Measurements from ENCODE around the gene LDLRAD4. TPM values are rescaled to one million over a fixed set of nuclear protein-coding genes. Genes with fewer than 3 reads are reported as not detected.
A peak's percentile ranks its signal among the peaks of the same experiment; 100 is the strongest.
"Not testable (repeated sequence)": the region's sequence is repeated elsewhere in the genome, so short reads cannot be mapped to it uniquely, and the experiment has no call there.

The LDLRAD4 gene
- total RNA-seq, 1 experiment from 2014 or later: 15.5 TPM

- in situ Hi-C loops (cut with HindIII; ENCODE audit: low pct_unique_long_range_greater_than_20kb, low sequenced_read_pairs): no loop called here
- DNase-seq (ENCODE audit: low read depth, low spot score): no peak
Measured at GRCh38 chr18:13471198-13471845, 252.8 kb downstream of the LDLRAD4 start.

- DNase-seq (ENCODE audit: low read depth, low spot score): peak; percentile 68
- in situ Hi-C loops (cut with HindIII; ENCODE audit: low pct_unique_long_range_greater_than_20kb, low sequenced_read_pairs): no loop called here
Measured at GRCh38 chr18:13471971-13472628, 253.5 kb downstream of the LDLRAD4 start.

GRCh38 chr18:13473751-13474150 lies 255.2 kb downstream of the LDLRAD4 start:
- in situ Hi-C loops (cut with HindIII; ENCODE audit: low pct_unique_long_range_greater_than_20kb, low sequenced_read_pairs): no loop called here
- DNase-seq (ENCODE audit: low read depth, low spot score): no peak

- in situ Hi-C loops (cut with HindIII; ENCODE audit: low pct_unique_long_range_greater_than_20kb, low sequenced_read_pairs): no loop called here
- no peak for DNase-seq (ENCODE audit: low read depth, low spot score)
Measured at GRCh38 chr18:13474336-13474735, 255.8 kb downstream of the LDLRAD4 start.

- DNase-seq (ENCODE audit: low read depth, low spot score): no peak
- in situ Hi-C loops (cut with HindIII; ENCODE audit: low pct_unique_long_range_greater_than_20kb, low sequenced_read_pairs): no loop called here
Measured at GRCh38 chr18:13474907-13475545, 256.5 kb downstream of the LDLRAD4 start.

GRCh38 chr18:13476312-13476711 lies 257.8 kb downstream of the LDLRAD4 start:
- in situ Hi-C loops (cut with HindIII; ENCODE audit: low pct_unique_long_range_greater_than_20kb, low sequenced_read_pairs): not testable (repeated sequence)

GRCh38 chr18:13477147-13477683 lies 258.7 kb downstream of the LDLRAD4 start:
- in situ Hi-C loops (cut with HindIII; ENCODE audit: low pct_unique_long_range_greater_than_20kb, low sequenced_read_pairs): no loop called here

More at GRCh38 chr18:13476312-13476711, 257.8 kb downstream of the LDLRAD4 start:
- DNase-seq (ENCODE audit: low read depth, low spot score): not testable (repeated sequence)

GRCh38 chr18:13480571-13481255 lies 262.2 kb downstream of the LDLRAD4 start:
- no peak for DNase-seq (ENCODE audit: low read depth, low spot score)
- in situ Hi-C loops (cut with HindIII; ENCODE audit: low pct_unique_long_range_greater_than_20kb, low sequenced_read_pairs): no loop called here

More at GRCh38 chr18:13477147-13477683, 258.7 kb downstream of the LDLRAD4 start:
- DNase-seq (ENCODE audit: low read depth, low spot score): no peak

GRCh38 chr18:13481331-13481730 lies 262.8 kb downstream of the LDLRAD4 start:
- DNase-seq (ENCODE audit: low read depth, low spot score): no peak
- in situ Hi-C loops (cut with HindIII; ENCODE audit: low pct_unique_long_range_greater_than_20kb, low sequenced_read_pairs): no loop called here

GRCh38 chr18:13481820-13482617 lies 263.5 kb downstream of the LDLRAD4 start:
- in situ Hi-C loops (cut with HindIII; ENCODE audit: low pct_unique_long_range_greater_than_20kb, low sequenced_read_pairs): no loop called here
- no peak for DNase-seq (ENCODE audit: low read depth, low spot score)

GRCh38 chr18:13482618-13482945 lies 264.0 kb downstream of the LDLRAD4 start:
- no peak for DNase-seq (ENCODE audit: low read depth, low spot score)
- in situ Hi-C loops (cut with HindIII; ENCODE audit: low pct_unique_long_range_greater_than_20kb, low sequenced_read_pairs): no loop called here

GRCh38 chr18:13483316-13484270 lies 265.0 kb downstream of the LDLRAD4 start:
- DNase-seq (ENCODE audit: low read depth, low spot score): no peak
- in situ Hi-C loops (cut with HindIII; ENCODE audit: low pct_unique_long_range_greater_than_20kb, low sequenced_read_pairs): no loop called here

- DNase-seq (ENCODE audit: low read depth, low spot score): no peak
- in situ Hi-C loops (cut with HindIII; ENCODE audit: low pct_unique_long_range_greater_than_20kb, low sequenced_read_pairs): no loop called here
Measured at GRCh38 chr18:13485182-13485581, 266.6 kb downstream of the LDLRAD4 start.

- in situ Hi-C loops (cut with HindIII; ENCODE audit: low pct_unique_long_range_greater_than_20kb, low sequenced_read_pairs): no loop called here
- DNase-seq (ENCODE audit: low read depth, low spot score): no peak
Measured at GRCh38 chr18:13485604-13486003, 267.0 kb downstream of the LDLRAD4 start.

- DNase-seq (ENCODE audit: low read depth, low spot score): no peak
- in situ Hi-C loops (cut with HindIII; ENCODE audit: low pct_unique_long_range_greater_than_20kb, low sequenced_read_pairs): no loop called here
Measured at GRCh38 chr18:13486284-13486683, 267.7 kb downstream of the LDLRAD4 start.

GRCh38 chr18:13486686-13487085 lies 268.1 kb downstream of the LDLRAD4 start:
- in situ Hi-C loops (cut with HindIII; ENCODE audit: low pct_unique_long_range_greater_than_20kb, low sequenced_read_pairs): no loop called here
- no peak for DNase-seq (ENCODE audit: low read depth, low spot score)

Measured in SK-MEL-5 (cell line).